ENCODE results near the gene MADCAM1.
"Not testable (repeated sequence)": the region's sequence is repeated elsewhere in the genome, so short reads cannot be mapped to it uniquely, and the experiment has no call there.

Gene MADCAM1

DNA sequence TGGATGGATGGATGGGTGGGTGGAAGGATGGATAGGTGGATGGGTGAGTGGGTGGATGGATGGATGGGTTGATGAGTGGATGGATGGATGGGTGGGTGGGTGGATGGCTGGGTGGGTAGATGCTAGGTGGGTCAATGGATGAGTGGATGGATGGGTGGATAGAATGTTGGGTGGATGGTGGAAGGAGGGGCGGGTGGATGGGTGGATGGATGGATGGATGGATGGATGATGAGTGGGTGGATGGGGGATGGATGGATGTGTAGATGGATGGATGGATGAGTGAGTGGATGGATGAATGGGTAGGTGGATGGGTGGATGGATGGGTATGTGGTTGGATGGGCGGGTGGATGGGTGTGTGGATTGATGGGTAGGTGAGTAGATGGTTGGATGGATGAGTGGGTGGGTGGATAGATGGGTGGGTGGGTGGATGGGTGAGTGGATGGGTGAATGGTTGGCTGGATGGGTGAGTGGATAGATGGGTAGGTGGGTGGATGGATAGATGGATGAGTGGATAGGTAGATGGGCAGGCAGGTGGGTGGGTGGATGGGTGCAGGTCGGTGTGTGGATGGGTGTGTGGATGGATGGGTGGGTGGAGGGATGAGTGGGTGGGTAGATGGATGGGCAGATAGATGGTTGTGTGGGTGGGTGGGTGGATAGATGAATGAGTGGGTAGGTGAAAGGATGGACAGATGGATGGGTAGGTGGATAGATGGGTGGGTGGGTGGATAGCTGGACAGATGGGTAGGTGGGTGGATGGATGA is 31.1 kb upstream of the MADCAM1 start:
- no peak for DNase-seq (ENCODE audit: low spot score)

DNA sequence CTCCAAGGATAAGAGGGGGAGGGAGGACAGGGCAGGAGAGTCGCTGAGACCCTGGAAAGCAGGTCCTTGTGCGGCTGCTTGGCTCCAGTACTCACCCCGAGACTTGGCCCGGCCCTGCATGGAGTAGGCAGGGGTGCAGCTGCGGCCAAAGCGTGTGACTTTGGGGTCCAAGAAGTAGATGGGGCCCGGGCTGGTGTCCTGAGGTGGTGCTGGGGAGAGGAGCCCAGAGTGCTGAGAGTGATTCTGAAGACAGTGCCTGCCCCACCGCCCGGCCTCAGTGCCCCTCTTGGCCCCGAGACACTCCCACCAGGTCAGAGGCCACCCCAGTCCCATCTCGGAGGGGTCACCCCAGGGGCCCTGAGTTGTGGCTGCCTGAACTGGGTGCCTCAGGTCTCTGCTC is 28.7 kb upstream of the MADCAM1 start:
- no peak for DNase-seq (ENCODE audit: low spot score)

GRCh38 chr19:468587-469256 is 27.6 kb upstream of the MADCAM1 start:
- no peak for DNase-seq (ENCODE audit: low spot score)

DNA sequence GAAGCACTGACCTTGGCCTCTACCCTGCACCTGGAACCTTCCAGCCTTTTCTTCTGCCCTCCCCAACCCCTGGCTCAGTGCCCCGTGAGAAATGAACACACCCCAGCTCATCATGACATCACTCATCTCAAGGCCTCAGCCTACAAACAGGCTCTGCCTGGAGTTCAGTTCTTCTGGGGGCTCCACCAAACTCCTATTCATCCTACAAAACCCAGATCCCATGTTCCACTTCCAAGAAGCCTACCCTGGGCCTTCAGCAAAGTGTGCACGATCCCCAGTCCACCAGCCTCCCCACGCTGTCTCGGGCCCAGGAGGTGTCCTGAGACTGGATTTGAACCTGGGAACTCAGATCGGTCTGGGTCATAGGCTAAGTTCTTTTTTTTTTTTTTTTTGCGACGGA is 26.5 kb upstream of the MADCAM1 start:
- DNase-seq (ENCODE audit: low spot score), result no peak

DNA sequence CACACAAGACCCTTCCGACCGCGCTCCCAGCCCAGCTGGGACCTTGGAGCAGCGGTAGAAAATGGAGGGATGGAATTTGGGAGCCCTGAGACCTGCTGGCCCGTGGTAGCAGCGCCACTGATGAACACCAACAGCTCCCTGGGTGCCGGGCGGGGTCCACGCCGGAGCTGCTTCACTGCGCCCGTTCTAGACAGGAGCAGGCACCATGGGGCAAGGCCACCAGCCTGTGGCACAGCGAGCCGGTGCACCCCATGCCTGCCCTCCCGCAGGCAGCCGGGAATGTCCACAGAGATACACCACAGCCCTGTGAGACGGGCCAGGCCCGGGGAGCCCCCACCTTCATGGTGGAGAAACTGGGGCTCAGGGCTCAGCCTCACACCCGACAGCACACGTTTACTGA is 25.6 kb upstream of the MADCAM1 start:
- no peak for DNase-seq (ENCODE audit: low spot score)

DNA sequence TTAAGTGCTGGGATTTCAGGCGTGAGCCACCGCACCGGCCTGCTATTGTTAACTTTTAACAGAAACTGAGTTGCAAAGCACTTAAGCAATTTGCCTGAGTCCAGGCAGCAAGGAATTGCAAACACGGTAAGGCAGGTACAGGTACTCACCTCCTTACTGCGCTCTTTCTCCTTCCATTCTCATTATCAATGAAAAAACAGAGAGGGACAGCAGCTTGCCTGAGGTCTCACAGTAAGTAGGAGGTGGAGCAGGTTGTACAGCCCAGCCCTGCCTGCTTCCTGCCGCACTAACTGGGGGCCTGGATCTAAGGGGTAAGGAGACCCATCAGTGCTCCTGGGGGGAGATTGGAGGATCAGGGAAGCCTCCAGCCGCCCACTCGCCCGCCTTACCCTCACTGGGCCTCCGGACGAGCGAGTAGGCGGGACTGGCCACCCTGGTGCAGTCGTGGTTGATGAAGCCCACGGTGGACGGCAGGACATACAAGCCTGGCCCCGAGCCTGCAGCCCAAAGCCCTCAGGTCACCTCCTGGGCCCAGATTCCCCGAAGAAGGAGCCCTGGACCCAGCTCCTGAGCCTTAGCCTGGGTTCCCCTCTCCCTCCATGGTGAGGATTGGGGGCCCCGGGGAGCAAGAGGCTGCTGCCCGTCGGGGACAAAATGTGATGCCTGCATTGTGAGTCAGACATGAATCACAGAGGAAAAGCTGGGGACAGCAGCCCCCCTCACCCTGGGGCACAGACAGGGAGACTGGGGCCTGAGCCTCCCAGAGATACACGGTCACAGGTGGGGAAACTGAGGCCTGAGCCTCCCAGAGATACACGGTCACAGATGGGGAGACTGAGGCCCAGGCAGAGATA is 24.1 kb upstream of the MADCAM1 start:
- no peak for DNase-seq (ENCODE audit: low spot score)

DNA sequence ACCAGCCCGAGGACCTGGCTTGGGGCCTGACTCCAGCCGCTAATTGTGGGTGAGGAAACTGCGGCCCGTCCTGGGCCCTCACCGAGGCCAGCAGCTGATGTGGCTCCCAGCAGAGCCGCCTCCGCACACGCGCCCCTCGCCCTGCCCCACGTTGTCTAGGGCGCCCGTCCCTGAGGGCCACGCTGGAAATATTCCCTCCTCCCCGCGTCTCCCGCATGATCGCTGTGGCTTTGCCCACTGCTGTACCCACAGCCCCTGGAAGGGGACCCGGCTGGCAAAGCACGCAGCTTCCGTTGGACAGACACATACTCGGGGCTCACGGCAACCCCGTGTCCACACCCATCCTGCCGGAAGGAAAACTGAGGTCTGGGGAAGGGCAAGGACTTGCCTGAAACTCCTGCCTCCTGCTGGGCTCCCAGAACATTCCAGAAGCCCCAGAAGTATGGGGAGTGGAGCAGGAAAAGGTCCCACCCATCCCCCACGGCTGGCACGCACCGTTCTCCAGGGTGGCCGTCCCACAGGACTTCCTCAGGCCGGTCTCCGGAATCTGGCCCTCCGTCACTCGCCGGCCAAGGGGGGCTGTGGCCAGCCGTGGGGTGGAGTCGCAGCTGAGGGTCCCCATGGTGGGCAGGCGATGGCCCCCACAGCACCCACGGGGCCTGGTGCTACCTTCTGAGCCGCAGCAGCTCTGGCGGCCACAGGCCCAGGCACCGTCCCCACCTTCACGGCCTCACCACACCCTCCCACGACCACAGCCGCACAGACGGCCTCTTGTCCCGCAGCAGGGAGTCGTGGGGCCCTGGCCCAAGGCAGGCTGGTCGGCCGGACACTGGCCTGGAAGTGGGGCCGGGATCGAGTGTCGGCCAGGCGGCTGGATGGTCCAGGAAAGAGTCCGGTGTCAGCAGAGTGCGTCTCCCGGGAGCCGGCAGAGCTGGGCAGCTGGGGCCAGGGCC is 21.9 kb upstream of the MADCAM1 start:
- no peak for DNase-seq (ENCODE audit: low spot score)

DNA sequence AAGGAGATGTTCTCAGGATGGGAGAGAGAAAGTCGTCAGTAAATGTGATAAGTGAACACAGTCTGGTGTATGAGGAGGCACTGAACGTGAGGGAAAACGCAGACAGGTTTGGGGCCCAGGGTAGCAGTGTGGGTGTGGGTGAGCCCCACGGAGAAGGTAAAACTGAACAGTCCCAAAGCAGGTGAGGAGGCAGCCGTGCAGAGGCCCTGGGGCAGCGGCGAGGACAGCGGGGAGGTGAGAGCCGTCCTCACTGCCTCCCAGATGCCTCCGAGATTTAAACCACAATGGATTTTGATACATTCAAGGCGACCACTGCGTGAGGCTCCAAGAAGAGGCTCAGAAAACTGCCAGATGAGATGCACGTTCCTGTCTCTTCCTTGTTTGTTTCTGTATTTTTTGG is 20.9 kb upstream of the MADCAM1 start:
- no peak for DNase-seq (ENCODE audit: low spot score)

DNA sequence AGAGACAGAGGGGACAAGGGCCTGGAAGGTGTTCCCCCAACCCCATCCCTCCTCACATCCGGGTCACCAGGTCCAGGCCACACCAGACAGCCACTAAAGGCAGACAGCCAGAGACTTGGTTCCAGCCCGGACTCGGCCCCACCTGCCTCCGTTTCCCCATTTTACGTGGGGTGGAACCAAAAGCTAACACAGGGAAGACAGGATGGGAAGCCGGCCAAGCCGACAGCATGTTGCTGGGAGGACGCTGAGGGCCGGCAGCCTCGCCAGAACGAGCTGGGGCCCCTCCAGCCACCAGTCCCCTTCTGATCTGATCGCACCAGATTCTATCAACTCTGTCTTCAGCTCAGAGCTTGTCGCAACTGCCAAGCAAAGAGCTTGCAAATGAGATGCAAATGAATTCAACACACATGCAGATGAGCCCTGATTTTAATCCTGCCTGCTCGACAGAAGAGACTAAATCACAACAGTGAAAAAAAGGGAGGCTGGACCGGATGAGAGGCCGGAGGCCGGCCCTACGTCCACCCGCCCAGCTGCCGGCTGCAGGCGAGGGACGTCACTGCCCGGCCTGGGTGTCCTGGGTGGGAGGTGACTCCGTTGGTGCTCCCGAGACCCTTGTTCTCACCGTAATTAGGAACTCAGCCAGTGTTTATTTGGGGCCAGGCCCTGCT is 17.9 kb upstream of the MADCAM1 start:
- no peak for DNase-seq (ENCODE audit: low spot score)

- DNase-seq (ENCODE audit: low spot score), result no peak
These were observed 17.3 kb upstream of the MADCAM1 start for GRCh38 chr19:478976-479375.

GRCh38 chr19:480016-480855 is 16.1 kb upstream of the MADCAM1 start:
- DNase-seq (ENCODE audit: low spot score), result peak; percentile 69

DNA sequence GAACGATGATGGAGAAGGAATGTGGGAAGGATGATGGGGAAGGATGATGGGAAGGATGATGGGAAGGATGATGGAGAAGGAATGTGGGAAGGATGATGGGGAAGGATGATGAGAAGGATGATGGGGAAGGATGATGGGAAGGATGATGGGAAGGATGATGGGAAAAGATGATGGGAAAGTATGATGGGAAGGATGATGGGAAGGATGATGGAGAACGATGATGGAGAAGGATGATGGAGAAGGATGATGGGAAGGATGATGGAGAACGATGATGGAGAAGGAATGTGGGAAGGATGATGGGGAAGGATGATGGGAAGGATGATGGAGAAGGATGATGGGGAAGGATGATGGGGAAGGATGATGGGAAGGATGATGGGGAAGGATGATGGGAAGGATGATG is 15.2 kb upstream of the MADCAM1 start:
- not testable (repeated sequence) for DNase-seq (ENCODE audit: low spot score)

GRCh38 chr19:482186-483041 is 13.9 kb upstream of the MADCAM1 start:
- DNase-seq (ENCODE audit: low spot score), result peak; percentile 23

DNA sequence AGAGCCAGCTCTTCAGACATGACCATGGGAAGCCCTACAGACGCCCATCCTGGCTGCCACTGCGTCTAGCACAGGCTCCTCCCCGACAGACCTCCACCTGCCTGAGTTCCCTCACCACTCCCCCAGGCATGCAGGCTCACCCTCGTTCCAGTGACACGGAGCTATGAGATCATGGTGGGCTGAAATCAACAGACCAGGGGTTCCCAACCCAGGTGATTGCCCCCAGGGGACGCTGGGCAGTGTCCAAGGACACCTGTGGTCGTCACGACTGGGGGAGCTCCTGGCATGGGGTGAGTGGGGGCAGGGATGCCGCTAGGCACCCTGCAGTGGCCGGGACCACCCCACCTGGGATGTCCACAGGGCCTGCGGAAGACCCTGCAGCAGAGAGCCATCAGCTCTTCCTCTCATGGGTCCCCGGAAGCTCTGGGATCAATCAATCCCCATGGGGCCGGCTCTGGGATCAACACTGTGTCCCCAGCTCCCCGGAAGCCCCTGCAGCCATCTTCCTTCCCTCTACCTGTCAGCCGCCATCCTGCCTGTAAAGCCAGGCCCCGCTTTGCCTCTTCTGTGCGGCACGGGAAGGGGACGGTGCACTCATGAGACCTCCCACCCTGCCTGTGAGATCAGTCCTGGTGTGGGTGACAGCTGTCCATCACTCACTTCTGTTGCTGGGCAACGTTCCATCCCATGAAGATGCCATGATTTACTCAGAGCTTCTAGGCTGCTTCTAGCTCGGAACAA is 12.8 kb upstream of the MADCAM1 start:
- DNase-seq (ENCODE audit: low spot score), result no peak

- no peak for DNase-seq (ENCODE audit: low spot score)
These were observed 11.8 kb upstream of the MADCAM1 start for GRCh38 chr19:484494-484893.

DNA sequence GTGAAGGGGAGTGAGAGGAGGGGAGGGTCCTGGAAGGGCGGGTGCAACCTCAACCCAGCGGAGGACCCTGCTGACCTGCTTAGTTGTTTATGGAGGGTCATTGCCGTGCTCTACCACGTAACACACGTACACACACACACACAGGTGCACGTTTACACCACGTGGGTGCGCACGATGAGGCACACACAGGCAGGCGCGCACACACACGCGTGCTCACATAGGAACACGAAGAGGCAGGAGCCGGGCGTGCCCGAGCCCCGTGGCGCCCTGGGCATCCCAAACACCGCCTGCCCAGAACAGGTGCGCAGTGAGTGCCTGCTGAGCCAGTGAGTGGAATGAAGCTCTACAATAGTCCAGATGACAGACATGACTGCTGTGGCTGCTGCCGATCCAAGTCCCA is 11.2 kb upstream of the MADCAM1 start:
- no peak for DNase-seq (ENCODE audit: low spot score)

DNA sequence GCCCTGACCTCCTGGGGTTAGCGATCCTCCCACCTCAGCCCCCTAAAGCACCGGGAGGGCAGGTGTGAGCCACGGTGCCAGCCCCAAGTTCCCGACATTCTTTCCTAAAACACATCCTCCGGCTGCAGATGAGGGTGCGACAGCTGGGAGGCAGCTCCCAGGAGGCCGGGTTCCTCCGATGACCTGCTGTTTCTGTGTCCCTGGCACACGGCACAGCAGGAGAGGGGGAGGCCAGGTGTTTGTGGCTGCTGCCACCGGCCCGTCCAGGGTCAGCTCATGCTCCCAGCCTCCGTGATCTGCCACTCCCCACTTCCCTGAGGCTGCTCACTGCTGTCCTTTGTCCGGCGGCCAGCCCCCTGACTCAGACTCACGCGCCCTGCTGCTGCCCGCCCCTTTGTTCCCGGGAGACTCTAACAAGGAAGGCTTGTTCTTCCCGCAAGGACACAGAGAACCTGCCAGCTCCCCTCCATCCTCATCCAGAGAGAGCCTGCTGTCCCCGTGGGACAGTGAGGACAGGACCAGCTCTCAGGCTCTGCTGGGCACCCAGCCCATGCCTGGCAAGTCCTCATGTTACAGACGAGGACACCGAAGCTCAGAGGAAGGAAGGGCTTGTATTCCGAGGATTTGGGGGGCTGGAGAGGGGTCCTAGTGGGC is 10.6 kb upstream of the MADCAM1 start:
- peak; percentile 76 for DNase-seq (ENCODE audit: low spot score)

Measured in kidney tubule cell (primary cell).